8988T (cell line): Measurements from ENCODE around the gene N4BP2L1.
"Not testable (repeated sequence)": the region's sequence is repeated elsewhere in the genome, so short reads cannot be mapped to it uniquely, and the experiment has no call there.

Experiments
- DNase-seq: peaks from one replicate; pipeline ENCODE4 v3.0.0; 2011

Gene N4BP2L1

GRCh38 chr13:32385410-32385809 is 42.5 kb downstream of the N4BP2L1 start:
- DNase-seq = no peak

DNA sequence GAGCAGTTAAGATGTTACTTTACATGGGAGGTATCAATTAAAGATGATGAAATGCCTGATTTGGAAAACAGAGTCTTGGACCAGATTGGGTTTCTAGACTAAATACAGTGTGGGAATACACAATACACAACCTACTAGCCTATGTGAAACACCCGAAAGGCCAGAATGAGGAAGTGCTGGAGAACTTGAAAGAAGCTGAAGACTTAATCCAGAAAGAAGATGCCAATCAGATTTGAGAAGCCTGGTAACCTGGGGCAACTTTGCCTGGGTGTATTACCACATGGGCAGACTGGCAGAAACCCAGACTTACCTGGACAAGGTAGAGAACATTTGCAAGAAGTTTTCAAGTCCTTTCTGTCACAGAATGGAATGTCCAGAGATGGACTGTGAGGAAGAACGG is 43.2 kb downstream of the N4BP2L1 start:
- no peak for DNase-seq

- no peak for DNase-seq
Observed at GRCh38 chr13:32383836-32384618, 43.9 kb downstream of the N4BP2L1 start.

DNA sequence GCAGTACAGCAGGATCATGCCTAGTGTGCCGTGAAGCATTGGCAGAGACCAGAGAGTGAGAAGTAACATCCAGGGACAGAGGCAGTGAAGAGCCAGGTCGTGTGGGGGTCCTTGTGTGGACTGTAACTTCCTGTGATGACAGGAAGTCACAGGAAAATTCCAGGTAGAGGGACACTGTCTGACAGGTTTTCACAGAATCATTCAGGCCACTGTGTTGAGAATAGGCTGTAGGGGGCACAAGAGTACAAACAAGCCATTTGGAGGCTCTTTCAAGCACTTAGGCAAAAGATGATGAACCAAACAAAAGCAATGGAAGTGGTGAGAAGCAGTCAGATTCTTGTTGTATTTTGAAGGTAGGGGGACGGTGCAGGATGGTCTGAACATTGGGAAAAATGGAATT is 46.4 kb downstream of the N4BP2L1 start:
- no peak for DNase-seq

GRCh38 chr13:32378012-32378411 is 49.9 kb downstream of the N4BP2L1 start:
- no peak for DNase-seq

DNA sequence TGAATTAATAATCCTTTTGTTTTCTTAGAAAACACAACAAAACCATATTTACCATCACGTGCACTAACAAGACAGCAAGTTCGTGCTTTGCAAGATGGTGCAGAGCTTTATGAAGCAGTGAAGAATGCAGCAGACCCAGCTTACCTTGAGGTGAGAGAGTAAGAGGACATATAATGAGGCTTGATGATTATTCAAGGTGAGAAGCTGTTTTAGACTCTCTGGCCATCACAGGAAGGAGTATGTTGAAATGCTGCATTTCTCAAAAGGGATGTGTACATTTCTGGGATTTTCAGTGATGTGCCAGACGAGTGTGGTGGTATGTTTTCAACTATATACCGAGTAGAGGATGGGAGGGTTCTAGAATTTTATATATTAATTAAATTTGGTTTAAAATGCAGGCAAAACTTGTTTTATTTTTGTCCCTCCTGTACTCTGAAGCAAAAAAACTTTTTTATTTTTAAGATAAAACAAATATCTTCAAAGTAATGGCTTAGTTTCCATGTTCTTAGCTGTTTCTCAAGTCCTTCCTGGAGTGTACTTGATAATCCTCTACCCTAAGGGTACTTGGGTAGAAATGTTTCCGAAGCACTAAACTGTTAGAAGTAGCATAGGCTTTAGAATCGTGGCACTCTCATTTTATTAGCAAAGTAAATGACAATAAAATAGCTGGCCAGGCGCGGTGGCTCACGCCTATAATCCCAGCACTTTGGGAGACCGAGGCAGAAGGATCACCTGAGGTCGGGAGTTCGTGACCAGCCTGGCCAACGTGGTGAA is 51.1 kb downstream of the N4BP2L1 start:
- DNase-seq = no peak

DNA sequence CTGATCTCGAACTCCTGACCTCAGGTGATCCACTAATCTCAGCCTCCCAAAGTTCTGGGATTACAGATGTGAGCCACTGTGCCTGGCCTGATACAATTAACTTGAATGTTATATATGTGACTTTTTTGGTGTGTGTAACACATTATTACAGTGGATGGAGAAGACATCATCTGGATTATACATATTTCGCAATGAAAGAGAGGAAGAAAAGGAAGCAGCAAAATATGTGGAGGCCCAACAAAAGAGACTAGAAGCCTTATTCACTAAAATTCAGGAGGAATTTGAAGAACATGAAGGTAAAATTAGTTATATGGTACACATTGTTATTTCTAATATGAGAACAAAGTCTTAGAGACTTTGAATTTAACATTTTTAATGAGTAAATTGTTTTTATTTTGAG is 57.1 kb downstream of the N4BP2L1 start:
- DNase-seq = no peak

- DNase-seq = no peak
Observed at GRCh38 chr13:32362574-32362973, 65.4 kb downstream of the N4BP2L1 start.

- not testable (repeated sequence) for DNase-seq
Observed at GRCh38 chr13:32355935-32356334, 72.0 kb downstream of the N4BP2L1 start.

GRCh38 chr13:32354040-32354439 is 73.9 kb downstream of the N4BP2L1 start:
- DNase-seq = no peak

DNA sequence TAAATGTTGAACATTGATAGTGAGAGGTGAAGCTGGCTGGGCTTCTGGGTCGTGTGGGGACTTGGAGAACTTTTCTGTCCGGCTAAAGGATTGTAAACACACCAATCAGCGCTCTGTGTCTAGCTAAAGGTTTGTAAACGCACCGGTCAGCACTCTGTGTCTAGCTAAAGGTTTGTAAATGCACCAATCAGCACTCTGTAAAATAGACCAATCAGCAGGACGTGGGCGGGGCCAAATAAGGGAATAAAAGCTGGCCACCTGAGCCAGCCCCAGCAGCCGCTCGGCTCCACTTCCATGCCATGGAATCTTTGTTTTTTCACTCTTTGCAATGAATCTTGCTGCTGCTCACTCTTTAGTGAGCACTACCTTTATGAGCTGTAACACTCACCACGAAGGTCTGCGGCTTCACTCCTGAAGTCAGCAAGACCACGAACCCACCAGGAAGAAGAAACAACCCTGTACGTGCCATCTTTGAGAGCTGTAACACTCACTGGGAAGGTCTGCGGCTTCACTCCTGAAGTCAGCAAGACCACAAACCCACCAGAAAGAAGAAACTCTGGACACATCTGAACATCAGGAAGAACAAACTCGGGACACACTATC is 77.0 kb downstream of the N4BP2L1 start:
- DNase-seq = not testable (repeated sequence)
